CD4-positive, alpha-beta T cell treated with Interleukin-6 for 4 hours (primary cell): ENCODE data around the gene RUBCNL.
A peak's percentile ranks its signal among the peaks of the same experiment; 100 is the strongest.

Experiments used
- DNase-seq: peaks from one replicate; pipeline ENCODE4 v3.0.0-alpha.2; 2020; ENCODE audit warnings: mixed read lengths

RUBCNL gene

GRCh38 chr13:46303742-46304385 lies 83.2 kb downstream of the RUBCNL start:
- DNase-seq: no peak

DNA sequence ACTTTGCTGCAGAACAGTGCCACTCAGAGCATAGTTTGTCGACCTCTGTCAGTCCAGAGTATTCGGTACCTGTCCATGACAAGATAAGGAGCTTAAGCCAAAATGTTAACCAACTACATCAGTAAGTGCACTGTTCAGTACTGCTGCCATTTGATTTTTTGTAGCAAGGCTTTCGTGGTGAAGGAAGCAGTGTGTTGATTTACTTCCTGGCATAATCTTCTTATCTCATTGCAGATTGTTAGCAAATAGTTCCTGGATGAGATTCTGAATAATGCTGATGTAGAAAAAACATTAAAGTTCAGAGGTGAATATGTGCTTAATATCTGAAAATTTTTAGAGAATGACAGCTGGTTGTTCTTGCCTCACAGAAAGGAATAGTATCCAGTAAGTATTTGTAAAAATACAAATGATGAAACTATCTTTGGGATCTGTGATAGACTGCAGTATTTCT lies 89.7 kb downstream of the RUBCNL start:
- DNase-seq: peak; percentile 12

DNA sequence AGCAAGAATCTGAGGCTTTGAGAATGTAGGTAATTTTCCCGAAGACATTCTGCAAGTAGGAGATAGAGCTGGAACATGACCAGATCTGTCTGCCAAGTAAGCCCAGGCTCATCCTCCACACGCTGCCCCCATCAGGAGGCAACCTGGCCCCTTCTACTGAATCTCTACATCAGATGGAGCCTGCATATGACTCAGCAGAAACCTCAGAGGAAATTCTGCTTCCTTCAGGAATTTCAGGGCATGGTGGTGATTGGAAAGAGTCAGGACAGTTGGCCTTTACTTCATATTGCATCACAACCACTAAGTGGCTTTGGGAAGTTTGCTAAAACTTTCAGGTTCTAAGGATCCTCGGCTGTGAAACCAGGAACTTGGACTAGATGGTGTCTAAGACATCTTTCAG lies 90.1 kb downstream of the RUBCNL start:
- DNase-seq: no peak

DNA sequence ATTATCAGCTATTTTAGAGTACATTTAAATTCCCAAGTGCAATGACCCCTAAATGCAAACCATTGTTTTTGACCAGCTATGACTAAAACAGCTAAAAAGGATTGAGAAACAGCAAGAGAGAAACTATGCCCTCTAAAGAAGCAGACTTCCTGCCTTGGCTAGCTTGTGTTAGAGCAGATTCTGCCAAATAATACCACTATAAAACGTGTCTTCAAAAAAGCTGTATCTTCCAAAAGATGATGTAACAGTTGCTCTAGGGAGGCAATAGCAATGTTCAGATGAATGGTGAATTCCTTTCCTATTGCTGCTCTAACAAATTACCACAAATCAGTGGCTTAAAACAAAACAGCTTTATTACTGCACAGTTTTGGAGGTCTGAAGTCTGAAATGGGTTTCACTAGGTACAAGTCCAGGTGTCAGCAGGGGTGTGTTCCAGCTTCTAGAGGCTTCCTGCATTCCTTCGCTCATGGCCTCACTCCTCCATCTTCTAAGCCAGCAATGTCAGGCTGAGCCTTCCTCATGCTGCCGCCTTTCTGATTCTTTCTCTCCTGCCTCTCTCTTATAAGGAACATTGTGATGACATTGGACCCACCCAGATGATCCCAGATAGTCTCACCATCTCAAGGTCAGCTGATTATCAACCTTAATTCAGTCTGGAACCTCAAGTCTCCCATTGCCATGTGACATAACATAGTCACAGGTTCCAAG lies 90.8 kb downstream of the RUBCNL start:
- DNase-seq: peak; percentile 17

DNA sequence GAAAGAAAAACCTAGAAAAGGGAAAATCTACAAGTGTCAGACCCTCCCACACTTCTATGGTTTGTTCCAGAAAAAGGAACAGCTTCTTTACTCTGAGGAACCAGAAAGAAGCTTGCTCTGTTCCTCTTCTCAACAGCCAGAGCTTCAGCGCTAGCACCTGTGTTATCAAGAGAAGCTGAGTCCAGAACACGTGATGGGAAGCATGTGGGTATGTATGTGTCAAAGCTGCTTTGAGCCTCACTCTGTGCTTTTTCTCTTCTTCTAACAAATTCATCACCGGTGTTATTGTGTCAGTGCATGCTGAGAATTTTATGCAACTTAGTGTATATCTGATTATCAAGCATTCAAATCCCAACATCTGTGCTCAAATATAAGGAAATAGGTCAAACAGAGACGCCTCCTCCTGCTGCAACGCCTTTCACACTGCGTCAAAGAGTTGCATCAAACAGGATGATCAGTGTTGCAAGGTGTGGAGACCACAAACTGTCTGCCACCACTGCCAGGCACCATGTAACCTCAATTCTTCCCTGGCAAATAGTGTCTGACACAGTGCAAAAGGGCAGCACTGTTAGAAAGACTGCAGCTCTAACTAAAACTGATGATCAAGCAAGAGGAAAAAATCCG lies 91.4 kb downstream of the RUBCNL start:
- DNase-seq: peak; percentile 71

DNA sequence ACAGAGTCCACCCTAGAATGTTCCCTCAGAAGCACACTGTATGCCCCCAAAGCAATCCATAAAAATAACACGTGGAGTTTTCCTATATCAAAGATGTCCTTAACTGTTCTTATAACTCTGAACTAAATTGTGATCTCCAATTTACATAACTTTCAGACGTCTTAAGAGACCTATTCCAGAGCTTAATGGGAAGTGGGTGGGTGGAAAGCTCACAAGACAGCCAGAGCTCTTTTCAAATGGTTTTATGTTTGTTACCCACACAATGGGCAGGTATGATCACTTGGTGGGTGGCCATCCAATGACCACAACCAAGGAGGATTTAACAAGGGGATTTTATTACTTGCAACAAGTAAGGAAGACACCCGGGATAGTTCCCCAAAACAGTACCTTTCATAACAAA lies 93.6 kb downstream of the RUBCNL start:
- no peak for DNase-seq
